HG03196 (cell line): ENCODE results near the gene ZNF362.

Source experiments
- ATAC-seq: cut with Tn5 transposase; IDR thresholded peaks from one replicate; pipeline ENCODE4 v1.9.1; 2021; ENCODE audit not compliant: unreplicated experiment

ZNF362 gene

DNA sequence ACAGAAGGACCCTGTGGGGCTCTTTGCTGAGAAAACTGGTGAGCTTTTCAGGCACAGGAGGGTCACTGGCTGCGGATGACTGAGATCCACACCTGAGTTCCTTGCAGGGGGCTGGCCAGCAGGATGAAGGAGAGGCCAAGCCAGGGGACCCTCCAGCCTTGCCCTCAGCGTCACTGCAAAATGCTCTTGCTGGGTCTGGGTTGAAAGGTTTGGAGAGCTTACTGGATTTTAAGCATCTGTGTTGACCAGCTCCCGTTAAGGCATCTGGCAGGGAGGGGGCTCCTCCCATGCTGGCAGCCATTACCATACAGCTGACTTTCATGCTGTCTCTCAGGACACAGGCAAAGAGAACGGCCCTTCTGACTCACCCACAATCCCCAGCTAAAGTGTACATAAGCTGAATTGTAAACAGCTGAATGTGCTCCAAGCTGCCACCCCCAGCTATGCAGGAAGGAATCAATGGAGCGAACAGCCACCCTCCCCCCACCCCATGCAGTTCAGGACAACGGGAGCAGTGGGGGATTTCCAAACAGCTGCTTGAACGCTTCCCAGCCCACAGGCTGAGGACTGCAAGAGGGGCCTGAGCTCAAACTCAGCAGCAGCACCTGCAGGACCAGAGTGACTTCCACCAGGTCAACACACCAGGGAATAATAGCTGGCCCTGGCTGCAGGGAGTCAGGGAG lies 85.9 kb downstream of the ZNF362 start:
- no peak for ATAC-seq

DNA sequence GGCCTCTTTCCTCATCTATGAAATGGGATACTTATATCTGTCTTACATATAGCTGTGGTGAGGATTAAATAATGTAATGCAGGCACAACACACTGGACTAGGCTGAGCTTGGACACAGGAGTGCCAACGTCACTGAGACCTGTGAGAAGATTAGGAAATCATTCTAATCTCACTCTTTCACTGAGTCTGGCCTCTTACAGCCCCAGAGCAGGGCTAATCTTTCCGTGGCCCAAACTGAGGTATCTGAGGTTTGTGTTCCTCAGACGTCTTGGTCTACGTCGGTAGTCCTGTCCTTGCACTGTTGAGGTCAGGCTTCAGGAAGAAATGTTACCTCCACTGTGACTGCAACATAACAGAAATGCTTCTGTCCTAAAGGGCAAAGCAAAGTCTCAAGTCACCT lies 87.2 kb downstream of the ZNF362 start:
- ATAC-seq, result no peak

- ATAC-seq, result no peak
Observed at GRCh38 chr1:33344896-33345560, 88.7 kb downstream of the ZNF362 start.

GRCh38 chr1:33346533-33346926 lies 90.2 kb downstream of the ZNF362 start:
- ATAC-seq, result no peak

DNA sequence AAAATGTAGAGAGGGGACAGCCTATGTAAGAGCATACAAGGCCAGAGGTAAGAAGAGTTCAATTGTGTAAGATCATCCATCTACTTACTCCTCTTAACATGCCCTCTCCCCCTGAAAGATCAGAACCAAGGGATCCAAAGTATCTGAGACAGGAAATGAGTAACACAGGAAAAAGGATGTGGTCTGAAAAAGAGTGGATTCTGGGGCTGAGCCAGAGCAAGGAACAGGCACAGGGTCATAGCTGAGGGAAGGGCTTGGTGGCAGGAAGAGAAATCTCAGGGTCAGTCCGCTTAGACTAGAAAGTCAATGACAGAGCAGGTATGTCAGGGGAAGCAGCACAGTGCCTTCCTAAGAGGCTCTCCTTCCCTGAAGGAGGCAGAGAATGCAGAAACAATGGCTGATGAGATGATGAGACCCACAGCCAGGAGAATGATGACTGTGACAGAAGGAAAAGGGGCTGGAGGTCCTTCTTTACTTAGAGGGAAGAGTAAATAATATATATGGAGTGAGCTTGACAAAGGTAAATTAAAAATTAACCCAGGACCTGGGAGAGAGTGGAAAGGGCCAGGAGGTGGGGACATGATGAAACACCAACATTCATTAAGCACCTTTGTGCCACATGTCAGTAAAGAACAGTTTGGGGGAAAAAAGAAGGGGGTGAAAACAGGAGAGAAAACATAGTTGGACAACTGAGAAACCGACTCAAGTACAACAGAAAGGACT lies 90.8 kb downstream of the ZNF362 start:
- no peak for ATAC-seq

DNA sequence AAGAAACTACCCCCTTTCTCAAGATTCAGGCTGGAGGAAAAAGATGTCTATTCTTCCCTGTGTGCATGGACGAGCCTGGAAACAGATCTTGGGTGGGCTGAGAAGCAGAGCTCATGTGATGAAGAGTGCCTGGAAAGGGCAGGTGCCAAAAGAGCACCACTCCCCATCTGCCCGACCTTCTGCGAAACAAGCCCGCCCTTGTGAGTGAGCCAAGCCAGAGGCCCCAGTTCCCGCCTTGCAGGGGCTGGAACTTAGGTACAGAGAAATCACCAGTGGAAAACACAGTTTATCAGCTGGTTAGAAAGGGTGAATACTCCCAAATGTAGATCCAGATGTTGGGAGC lies 91.3 kb downstream of the ZNF362 start:
- no peak for ATAC-seq

DNA sequence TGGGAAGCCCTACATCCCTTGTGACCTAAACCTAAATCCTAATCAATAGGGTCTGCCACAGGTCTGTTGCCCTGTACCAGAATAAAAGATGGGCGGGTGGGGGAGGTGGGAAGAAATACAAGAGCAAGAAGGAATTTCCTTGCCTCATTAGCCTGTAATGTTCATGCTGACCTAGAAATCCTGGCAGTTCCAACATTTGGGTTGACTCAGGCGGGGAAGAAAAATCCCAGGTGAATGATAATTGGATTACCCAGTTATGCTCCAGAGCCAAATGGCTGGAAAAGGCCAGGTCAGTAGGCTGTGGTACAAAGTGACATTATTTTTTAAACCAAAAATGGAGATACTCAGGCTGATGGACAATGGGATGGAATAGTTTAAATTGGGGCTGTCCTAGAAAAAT lies 91.9 kb downstream of the ZNF362 start:
- ATAC-seq, result no peak

GRCh38 chr1:33348676-33349080 lies 92.4 kb downstream of the ZNF362 start:
- ATAC-seq, result no peak

DNA sequence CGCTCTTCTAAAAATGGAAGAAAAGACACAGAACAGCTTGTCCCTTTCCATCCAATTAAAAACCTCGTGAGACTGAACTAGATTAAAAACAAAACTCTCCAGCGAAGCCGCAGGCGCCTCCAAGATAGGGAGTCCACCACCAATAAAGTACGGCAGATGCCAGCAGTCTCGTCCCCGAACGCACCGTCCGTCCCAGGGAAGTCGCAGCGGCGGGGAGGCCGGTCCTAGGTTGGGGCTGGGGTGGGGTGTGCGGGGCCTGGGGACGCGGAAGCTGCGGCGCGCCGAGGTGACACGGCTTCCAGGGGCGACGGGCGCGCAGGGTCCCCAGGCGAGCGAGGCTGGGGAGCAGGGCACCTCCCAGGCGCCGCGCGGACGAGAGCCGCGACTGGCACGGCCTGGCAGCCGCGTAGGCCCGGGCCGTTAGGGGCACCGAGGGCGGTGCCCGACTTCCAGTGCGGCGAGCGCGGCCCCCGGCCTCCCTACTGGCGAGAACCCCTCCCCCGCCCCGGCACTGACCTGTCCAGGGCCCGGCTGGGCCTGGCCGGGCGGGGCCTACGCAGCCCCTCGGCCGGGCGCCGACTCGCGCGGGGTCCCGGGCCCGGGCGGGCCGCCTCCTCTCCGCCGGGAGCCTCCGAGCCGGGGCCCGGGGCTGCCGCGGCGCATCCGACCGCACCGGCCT lies 92.9 kb downstream of the ZNF362 start:
- peak; percentile 29 for ATAC-seq

- ATAC-seq, result peak; percentile 73
Observed at GRCh38 chr1:33349778-33350610, 93.7 kb downstream of the ZNF362 start.
